Measurements from ENCODE around the gene FTHL17. TPM values are rescaled to one million over a fixed set of nuclear protein-coding genes. Genes with fewer than 3 reads are reported as not detected.

The FTHL17 gene
- not detected for polyA plus RNA-seq

- Histone ChIP-seq H3K36me3 (ENCODE audit: control insufficient read depth in 2 of 2, insufficient read depth in 2 of 2, low read length in 1 of 2) (no peaks in the 10 kb centered on the region), H3K9me3 (ENCODE audit: control insufficient read depth in 2 of 2, insufficient read depth in 1 of 2, low read depth in 1 of 2, low read length in 1 of 2) (peaks cover 0 to 4% of the 10 kb centered on the region in 2 donors), H3K4me3 (ENCODE audit: low read depth in 1 of 2, low read length in 2 of 2) (no peak within 1 kb of the TSS), H3K27ac (ENCODE audit: low read depth in 2 of 2, low read length in 1 of 2) (no peak within 1 kb of the TSS), H3K4me1 (ENCODE audit: control insufficient read depth in 2 of 2, insufficient read depth in 2 of 2, low read length in 1 of 2) (no peaks in the 10 kb centered on the region), H3K27me3 (ENCODE audit: control insufficient read depth in 1 of 2, insufficient read depth in 2 of 2, low read length in 2 of 2) (no peaks in the 10 kb centered on the region)
- WGBS, 2 donors = 92 to 98% methylated on average over 33 of the region's 33 CpGs
Measured at GRCh38 chrX:31071725-31072124, at the start of gene FTHL17. Gene FTHL17, minus strand, starts transcription at chrX:31072041. Its CDS starts 88 bp downstream, at chrX:31071953.

GRCh38 chrX:31117266-31117665 lies 45.4 kb upstream of the FTHL17 start:
- H3K4me3 ChIP-seq (ENCODE audit: low read depth in 1 of 2, low read length in 2 of 2) = no peak overlapping the region
- no peaks in the 10 kb centered on the region for H3K9me3 ChIP-seq (ENCODE audit: control insufficient read depth in 2 of 2, insufficient read depth in 1 of 2, low read depth in 1 of 2, low read length in 1 of 2)
- no peak overlapping the region for H3K27ac ChIP-seq (ENCODE audit: low read depth in 2 of 2, low read length in 1 of 2)
- H3K36me3 ChIP-seq (ENCODE audit: control insufficient read depth in 2 of 2, insufficient read depth in 2 of 2, low read length in 1 of 2) = no peaks in the 10 kb centered on the region
- WGBS, 2 donors = 57 to 63% methylated on average over 4 of the region's 4 CpGs
- H3K27me3 ChIP-seq (ENCODE audit: control insufficient read depth in 1 of 2, insufficient read depth in 2 of 2, low read length in 2 of 2) = no peaks in the 10 kb centered on the region
- H3K4me1 ChIP-seq (ENCODE audit: control insufficient read depth in 2 of 2, insufficient read depth in 2 of 2, low read length in 1 of 2) = no peaks in the 10 kb centered on the region

DNA sequence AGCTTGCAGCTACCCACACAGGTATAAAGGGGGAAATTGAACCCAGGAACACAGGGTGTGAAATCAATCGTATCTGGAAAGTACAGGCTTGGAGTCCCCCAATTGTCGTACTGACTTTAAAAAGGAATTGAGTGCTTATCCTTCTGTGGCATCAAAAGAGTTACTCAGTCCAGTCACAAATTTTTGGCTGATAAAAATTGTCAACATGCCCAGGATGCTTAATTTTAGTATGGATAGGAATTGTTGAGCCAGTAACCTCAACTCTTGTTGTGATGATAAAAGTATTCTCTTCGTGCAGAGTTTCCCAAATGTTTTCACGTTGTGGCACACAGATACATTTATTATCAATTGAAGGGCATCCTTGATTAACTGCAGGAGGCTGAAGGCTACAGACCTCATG lies 43.6 kb upstream of the FTHL17 start:
- no peaks in the 10 kb centered on the region for H3K36me3 ChIP-seq (ENCODE audit: control insufficient read depth in 2 of 2, insufficient read depth in 2 of 2, low read length in 1 of 2)
- no peaks in the 10 kb centered on the region for H3K27me3 ChIP-seq (ENCODE audit: control insufficient read depth in 1 of 2, insufficient read depth in 2 of 2, low read length in 2 of 2)
- no peak overlapping the region for H3K27ac ChIP-seq (ENCODE audit: low read depth in 2 of 2, low read length in 1 of 2)
- H3K9me3 ChIP-seq (ENCODE audit: control insufficient read depth in 2 of 2, insufficient read depth in 1 of 2, low read depth in 1 of 2, low read length in 1 of 2) = no peaks in the 10 kb centered on the region
- H3K4me3 ChIP-seq (ENCODE audit: low read depth in 1 of 2, low read length in 2 of 2) = no peak overlapping the region
- H3K4me1 ChIP-seq (ENCODE audit: control insufficient read depth in 2 of 2, insufficient read depth in 2 of 2, low read length in 1 of 2) = no peaks in the 10 kb centered on the region
- 53 to 62% methylated on average over 4 of the region's 4 CpGs for WGBS, 2 donors

- H3K4me3 ChIP-seq (ENCODE audit: low read depth in 1 of 2, low read length in 2 of 2) = no peak overlapping the region
- H3K9me3 ChIP-seq (ENCODE audit: control insufficient read depth in 2 of 2, insufficient read depth in 1 of 2, low read depth in 1 of 2, low read length in 1 of 2) = no peaks in the 10 kb centered on the region
- no peaks in the 10 kb centered on the region for H3K27me3 ChIP-seq (ENCODE audit: control insufficient read depth in 1 of 2, insufficient read depth in 2 of 2, low read length in 2 of 2)
- H3K4me1 ChIP-seq (ENCODE audit: control insufficient read depth in 2 of 2, insufficient read depth in 2 of 2, low read length in 1 of 2) = no peaks in the 10 kb centered on the region
- H3K36me3 ChIP-seq (ENCODE audit: control insufficient read depth in 2 of 2, insufficient read depth in 2 of 2, low read length in 1 of 2) = no peaks in the 10 kb centered on the region
- H3K27ac ChIP-seq (ENCODE audit: low read depth in 2 of 2, low read length in 1 of 2) = no peak overlapping the region
- WGBS, 2 donors = 70 to 72% methylated on average over 2 of the region's 2 CpGs
Measured at GRCh38 chrX:31114858-31115257, 43.0 kb upstream of the FTHL17 start.

DNA sequence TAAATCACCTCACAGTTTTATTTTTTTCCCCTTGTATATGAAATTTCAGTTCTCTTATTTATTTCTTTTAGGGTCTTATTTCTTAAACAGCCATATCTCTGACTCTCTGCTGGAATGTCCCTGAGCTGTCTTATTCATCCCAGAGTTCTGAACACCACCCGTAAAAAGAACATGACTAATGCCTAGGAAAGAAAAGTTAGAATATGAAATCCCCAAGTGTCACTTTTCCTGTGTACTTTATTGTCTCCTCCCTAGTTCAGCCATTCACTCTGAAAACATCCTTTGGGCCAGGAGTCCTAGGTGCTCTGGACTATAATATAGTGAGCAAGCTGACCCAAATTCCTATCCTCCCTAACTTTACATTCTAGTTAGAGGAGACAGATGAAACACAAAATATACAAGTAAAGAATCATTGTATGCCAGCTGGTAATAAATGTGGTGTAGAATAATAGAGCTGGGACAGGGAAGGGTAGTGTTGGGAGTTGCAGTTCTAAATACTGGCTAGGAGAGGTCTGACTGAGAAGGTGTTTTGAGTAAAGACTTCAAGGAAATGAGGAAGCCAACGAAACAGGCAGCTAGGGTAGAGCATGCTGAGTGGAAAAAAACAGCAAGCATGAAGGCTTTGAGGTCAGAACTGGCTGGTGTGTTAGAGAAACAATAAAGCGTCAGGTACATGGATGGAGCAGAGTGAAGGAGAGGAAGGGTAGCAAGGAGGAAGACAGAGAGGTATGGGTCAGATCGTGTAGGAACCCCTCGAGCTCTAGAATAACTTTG lies 40.6 kb upstream of the FTHL17 start:
- Histone ChIP-seq H3K27me3 (ENCODE audit: control insufficient read depth in 1 of 2, insufficient read depth in 2 of 2, low read length in 2 of 2) (no peaks in the 10 kb centered on the region), H3K27ac (ENCODE audit: low read depth in 2 of 2, low read length in 1 of 2) (no peak overlapping the region), H3K9me3 (ENCODE audit: control insufficient read depth in 2 of 2, insufficient read depth in 1 of 2, low read depth in 1 of 2, low read length in 1 of 2) (no peaks in the 10 kb centered on the region), H3K4me3 (ENCODE audit: low read depth in 1 of 2, low read length in 2 of 2) (no peak overlapping the region), H3K4me1 (ENCODE audit: control insufficient read depth in 2 of 2, insufficient read depth in 2 of 2, low read length in 1 of 2) (no peaks in the 10 kb centered on the region), H3K36me3 (ENCODE audit: control insufficient read depth in 2 of 2, insufficient read depth in 2 of 2, low read length in 1 of 2) (no peaks in the 10 kb centered on the region)
- WGBS, 2 donors = 66 to 83% methylated on average over 5 of the region's 5 CpGs

- Histone ChIP-seq H3K9me3 (ENCODE audit: control insufficient read depth in 2 of 2, insufficient read depth in 1 of 2, low read depth in 1 of 2, low read length in 1 of 2) (no peaks in the 10 kb centered on the region), H3K27ac (ENCODE audit: low read depth in 2 of 2, low read length in 1 of 2) (no peak overlapping the region), H3K4me1 (ENCODE audit: control insufficient read depth in 2 of 2, insufficient read depth in 2 of 2, low read length in 1 of 2) (no peaks in the 10 kb centered on the region), H3K4me3 (ENCODE audit: low read depth in 1 of 2, low read length in 2 of 2) (no peak overlapping the region), H3K36me3 (ENCODE audit: control insufficient read depth in 2 of 2, insufficient read depth in 2 of 2, low read length in 1 of 2) (no peaks in the 10 kb centered on the region), H3K27me3 (ENCODE audit: control insufficient read depth in 1 of 2, insufficient read depth in 2 of 2, low read length in 2 of 2) (no peaks in the 10 kb centered on the region)
- 85 to 90% methylated on average over 6 of the region's 6 CpGs for WGBS, 2 donors
Measured at GRCh38 chrX:31110657-31111056, 38.8 kb upstream of the FTHL17 start.

- H3K9me3 ChIP-seq (ENCODE audit: control insufficient read depth in 2 of 2, insufficient read depth in 1 of 2, low read depth in 1 of 2, low read length in 1 of 2) = no peaks in the 10 kb centered on the region
- H3K36me3 ChIP-seq (ENCODE audit: control insufficient read depth in 2 of 2, insufficient read depth in 2 of 2, low read length in 1 of 2) = no peaks in the 10 kb centered on the region
- H3K4me1 ChIP-seq (ENCODE audit: control insufficient read depth in 2 of 2, insufficient read depth in 2 of 2, low read length in 1 of 2) = no peaks in the 10 kb centered on the region
- no peak overlapping the region for H3K4me3 ChIP-seq (ENCODE audit: low read depth in 1 of 2, low read length in 2 of 2)
- no peaks in the 10 kb centered on the region for H3K27me3 ChIP-seq (ENCODE audit: control insufficient read depth in 1 of 2, insufficient read depth in 2 of 2, low read length in 2 of 2)
- 48 to 49% methylated on average over 2 of the region's 2 CpGs for WGBS, 2 donors
- no peak overlapping the region for H3K27ac ChIP-seq (ENCODE audit: low read depth in 2 of 2, low read length in 1 of 2)
Measured at GRCh38 chrX:31099536-31100090, 27.8 kb upstream of the FTHL17 start.

GRCh38 chrX:31098079-31098478 lies 26.2 kb upstream of the FTHL17 start:
- Histone ChIP-seq H3K4me1 (ENCODE audit: control insufficient read depth in 2 of 2, insufficient read depth in 2 of 2, low read length in 1 of 2) (no peaks in the 10 kb centered on the region), H3K9me3 (ENCODE audit: control insufficient read depth in 2 of 2, insufficient read depth in 1 of 2, low read depth in 1 of 2, low read length in 1 of 2) (peaks cover 0 to 3% of the 10 kb centered on the region in 2 donors), H3K4me3 (ENCODE audit: low read depth in 1 of 2, low read length in 2 of 2) (no peak overlapping the region), H3K27me3 (ENCODE audit: control insufficient read depth in 1 of 2, insufficient read depth in 2 of 2, low read length in 2 of 2) (no peaks in the 10 kb centered on the region), H3K27ac (ENCODE audit: low read depth in 2 of 2, low read length in 1 of 2) (no peak overlapping the region), H3K36me3 (ENCODE audit: control insufficient read depth in 2 of 2, insufficient read depth in 2 of 2, low read length in 1 of 2) (no peaks in the 10 kb centered on the region)
- 43 to 61% methylated on average over 3 of the region's 3 CpGs for WGBS, 2 donors

- 71 to 89% methylated on average over 4 of the region's 4 CpGs for WGBS, 2 donors
- Histone ChIP-seq H3K4me1 (ENCODE audit: control insufficient read depth in 2 of 2, insufficient read depth in 2 of 2, low read length in 1 of 2) (no peaks in the 10 kb centered on the region), H3K27ac (ENCODE audit: low read depth in 2 of 2, low read length in 1 of 2) (no peak overlapping the region), H3K36me3 (ENCODE audit: control insufficient read depth in 2 of 2, insufficient read depth in 2 of 2, low read length in 1 of 2) (no peaks in the 10 kb centered on the region), H3K4me3 (ENCODE audit: low read depth in 1 of 2, low read length in 2 of 2) (no peak overlapping the region), H3K9me3 (ENCODE audit: control insufficient read depth in 2 of 2, insufficient read depth in 1 of 2, low read depth in 1 of 2, low read length in 1 of 2) (peaks cover 0 to 3% of the 10 kb centered on the region in 2 donors), H3K27me3 (ENCODE audit: control insufficient read depth in 1 of 2, insufficient read depth in 2 of 2, low read length in 2 of 2) (no peaks in the 10 kb centered on the region)
Measured at GRCh38 chrX:31093639-31093975, 21.8 kb upstream of the FTHL17 start.
